SK-N-SH (cell line): ENCODE results near the gene TMEM198. TPM values are rescaled to one million over a fixed set of nuclear protein-coding genes. Genes with fewer than 3 reads are reported as not detected.

Experiments
- CTCF ChIA-PET: fragments of 300-600, 350-600 bp; formaldehyde crosslinking; extraction: SDS; loops from one replicate; lab custom pipeline; 2021; lab: Yijun Ruan, JAX
- POLR2A ChIA-PET: fragments of 350-600 bp; sonication (Branson Sonifier 250); formaldehyde crosslinking; extraction: SDS; loops from one replicate; lab custom pipeline; 2020; ENCODE audit warnings: antibody characterized with exemption, inconsistent platforms; lab: Yijun Ruan, JAX
- DNase-seq: peaks from one replicate; pipeline ENCODE4 v3.0.0; 2012
- H2AFZ ChIP-seq: fragments of 200-600 bp; sonication (generic); 2 replicates; pipeline ENCODE4 v1.8.1; 2016; ENCODE audit warnings: antibody characterized with exemption, mild to moderate bottlenecking, low read depth
- H3F3A ChIP-seq: fragments of 200-600 bp; sonication (generic); replicated peaks from 2 replicates; pipeline ENCODE3; 2016; ENCODE audit warnings: antibody characterized with exemption, mild to moderate bottlenecking; ENCODE audit not compliant: insufficient read depth
- H3K27ac ChIP-seq, 2 experiments: fragments of 200-500 bp in 1 of 2; fragments of 200-600 bp in 1 of 2; sonication (Bioruptor generic) in 1 of 2; sonication (generic), shearing (Covaris generic) in 1 of 2; 2 replicates each; pipeline versions ENCODE4 v1.5.1 to v1.6.1; 2014 to 2016; ENCODE audit warnings: low read depth in 2 of 2, inconsistent platforms in 1 of 2, low read length in 1 of 2, mild to moderate bottlenecking in 1 of 2, mixed read lengths in 1 of 2
- H3K27me3 ChIP-seq: fragments of 200-600 bp; sonication (generic), shearing (Covaris generic); 2 replicates; pipeline ENCODE4 v1.6.1; 2016; ENCODE audit warnings: mixed run types; ENCODE audit not compliant: insufficient read depth
- H3K36me3 ChIP-seq, 2 experiments: fragments of 200-500 bp in 1 of 2; fragments of 200-600 bp in 1 of 2; sonication (Bioruptor generic) in 1 of 2; sonication (generic) in 1 of 2; replicated peaks in 1 of 2; 2 replicates each; pipeline versions ENCODE3 to v1.5.1; 2014 to 2016; ENCODE audit warnings: low read length in 1 of 2, mild to moderate bottlenecking in 1 of 2; ENCODE audit not compliant: insufficient read depth in 2 of 2, control insufficient read depth in 1 of 2
- H3K4me1 ChIP-seq, 2 experiments: fragments of 200-500 bp in 1 of 2; fragments of 200-600 bp in 1 of 2; sonication (Bioruptor generic) in 1 of 2; sonication (generic), shearing (Covaris generic) in 1 of 2; 2 replicates each; pipeline versions ENCODE4 v1.5.1 to v1.6.1; 2014 to 2016; ENCODE audit warnings: low read depth in 1 of 2, low read length in 1 of 2, mixed run types in 1 of 2; ENCODE audit not compliant: insufficient read depth in 2 of 2, control insufficient read depth in 1 of 2
- H3K4me2 ChIP-seq: fragments of 200-600 bp; sonication (generic), shearing (Covaris generic); 2 replicates; pipeline ENCODE4 v1.6.1; 2017; ENCODE audit warnings: mixed run types
- H3K4me3 ChIP-seq, 2 experiments: fragments of 200-500 bp in 1 of 2; fragments of 200-600 bp in 1 of 2; sonication (Bioruptor generic) in 1 of 2; sonication (generic), shearing (Covaris generic) in 1 of 2; 2 replicates each; pipeline versions ENCODE4 v1.5.1 to v1.8.1; 2014 to 2016; ENCODE audit warnings: low read depth in 2 of 2, inconsistent platforms in 1 of 2, low read length in 1 of 2, mild to moderate bottlenecking in 1 of 2, mixed read lengths in 1 of 2, moderate library complexity in 1 of 2
- H3K79me2 ChIP-seq: fragments of 200-600 bp; sonication (generic); 2 replicates; pipeline ENCODE4 v1.8.1; 2017; ENCODE audit warnings: mild to moderate bottlenecking; ENCODE audit not compliant: insufficient read depth
- H3K9ac ChIP-seq: fragments of 200-600 bp; sonication (generic); 2 replicates; pipeline ENCODE4 v1.6.1; 2017; ENCODE audit warnings: mixed run types
- H3K9me2 ChIP-seq: fragments of 200-600 bp; sonication (generic); 2 replicates; pipeline ENCODE4 v1.6.1; 2017; ENCODE audit warnings: mixed run types
- H3K9me3 ChIP-seq: fragments of 200-600 bp; sonication (generic); 2 replicates; pipeline ENCODE4 v1.6.1; 2017; ENCODE audit warnings: mixed run types, mild to moderate bottlenecking, moderate library complexity
- H4K20me1 ChIP-seq: fragments of 200-600 bp; sonication (generic); 2 replicates; pipeline ENCODE4 v1.6.1; 2017; ENCODE audit warnings: mild to moderate bottlenecking, mixed run types; ENCODE audit not compliant: insufficient read depth
- CHD2 ChIP-seq: fragments of 150-350 bp; IDR thresholded peaks from 2 replicates; pipeline ENCODE4 v1.6.1; 2018; ENCODE audit warnings: low read length; ENCODE audit not compliant: partially characterized antibody
- GATA2 ChIP-seq: sonication (generic); formaldehyde crosslinking; IDR thresholded peaks from 2 replicates; pipeline ENCODE4 v1.5.0; 2020; ENCODE audit warnings: mild to moderate bottlenecking, missing genetic modification reagents
- JUND ChIP-seq: IDR thresholded peaks from 2 replicates; pipeline ENCODE4 v1.4.0; 2012
- MEF2A ChIP-seq: IDR thresholded peaks from 2 replicates; pipeline ENCODE4 v1.4.0; 2012; ENCODE audit warnings: low read depth, borderline replicate concordance
- RXRA ChIP-seq: IDR thresholded peaks from 2 replicates; pipeline ENCODE4 v1.4.0; 2012; ENCODE audit warnings: low read depth, mild to moderate bottlenecking, borderline replicate concordance
- TEAD4 ChIP-seq: IDR thresholded peaks from 2 replicates; pipeline ENCODE4 v1.4.0; 2012; ENCODE audit warnings: mild to moderate bottlenecking, borderline replicate concordance; ENCODE audit not compliant: insufficient read depth
- WGBS: methylation state at CpG from one replicate; pipeline ENCODE4 v1.1.6; 2017; ENCODE audit warnings: low lambda C conversion rate; 5-methylcytosine and 5-hydroxymethylcytosine counted together
- polyA plus RNA-seq, 3 experiments: library from polyadenylated mRNA; depleted of rRNA; stranded (reverse); fragments of >200 nt; gene quantifications; 2 replicates each; pipeline ENCODE4 v1.2.3, GENCODE V29; 2012
- TF ChIP-seq, protein P1 (sequence below): IDR thresholded peaks from 2 replicates; pipeline ENCODE4 v1.6.1; 2012; ENCODE audit warnings: mild to moderate bottlenecking, low read depth, low read length, moderate library complexity
- TF ChIP-seq, protein P2 (sequence below): IDR thresholded peaks from 2 replicates; pipeline ENCODE4 v1.4.0; 2012; ENCODE audit warnings: low read depth, borderline replicate concordance
- TF ChIP-seq, protein P3 (sequence below): fragments of 150-350 bp; IDR thresholded peaks from 2 replicates; pipeline ENCODE4 v1.6.1; 2017; ENCODE audit warnings: antibody characterized with exemption, low read length, low read depth, borderline replicate concordance

TMEM198 gene
- polyA plus RNA-seq, 1 of the 3 experiments (the other 2 are of a cell fraction): 4.7 TPM

DNA sequence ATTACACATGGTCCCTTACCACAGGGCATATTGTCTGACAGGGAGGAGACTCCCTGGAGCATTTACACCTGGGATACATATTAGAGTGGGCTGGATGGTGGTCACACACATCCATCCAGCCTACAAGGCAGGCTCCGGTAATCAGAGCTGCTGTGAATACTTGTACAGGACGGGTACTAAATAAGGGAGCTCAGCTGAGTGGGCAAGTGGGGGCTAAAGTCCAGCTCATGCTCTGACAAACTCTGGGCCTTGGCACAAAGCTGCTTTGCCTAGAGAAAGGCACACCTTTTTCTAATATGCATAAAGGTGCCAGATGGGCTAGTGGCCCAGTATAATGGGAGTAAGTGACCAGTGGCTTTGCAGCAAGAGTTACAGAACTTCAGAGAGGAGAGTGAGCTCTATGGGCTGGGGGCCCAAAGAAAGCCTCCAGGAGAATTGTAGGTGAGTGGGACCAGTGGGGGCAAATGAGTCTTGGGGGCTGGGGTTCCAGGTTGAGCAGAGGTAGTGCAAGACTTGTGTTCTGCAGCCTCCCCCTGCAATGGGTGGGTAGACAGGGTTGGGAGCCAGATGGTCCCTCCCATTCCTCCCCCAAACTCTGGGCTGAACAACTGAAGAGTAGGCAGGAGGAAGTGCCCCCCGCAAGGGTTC, 1.6 kb downstream of the TMEM198 start:
- Histone ChIP-seq H3K4me3 (no peak overlapping the region), H3K4me2 (no peak overlapping the region), H2AFZ (no peak overlapping the region), H3F3A (peaks cover 6% of the 10 kb centered on the region), H3K36me3 (peaks cover 9 to 12% of the 10 kb centered on the region in 2 experiments), H3K9me3 (no peaks in the 10 kb centered on the region), H3K9ac (no peak overlapping the region), H4K20me1 (peaks cover 20% of the 10 kb centered on the region), H3K27ac (no peak overlapping the region), H3K4me1 (peaks cover 7 to 32% of the 10 kb centered on the region in 2 experiments; a peak in 2 of 4 replicates), H3K9me2 (no peaks in the 10 kb centered on the region), H3K27me3 (no peaks in the 10 kb centered on the region), H3K79me2 (peaks cover 13% of the 10 kb centered on the region)
- ChIA-PET POLR2A (interaction anchor here (0.9 to 1.4 kb wide), 2 partner anchors 16 to 52 kb away, joined by 3 read pairs; no protein-coding TSS in a partner anchor), CTCF (interaction anchor here (1.1 to 62.1 kb wide), 7 partner anchors 14 to 144 kb away, joined by 3 to 2824 read pairs (median 37); partner anchors contain the start of genes ASIC4, GMPPA and STK11IP)
- DNase-seq: no peak
- 67% methylated on average over 2 of the region's 3 CpGs for WGBS
- TF ChIP-seq RXRA (no peak), TEAD4 (no peak)
- TF ChIP-seq, protein P1, sequence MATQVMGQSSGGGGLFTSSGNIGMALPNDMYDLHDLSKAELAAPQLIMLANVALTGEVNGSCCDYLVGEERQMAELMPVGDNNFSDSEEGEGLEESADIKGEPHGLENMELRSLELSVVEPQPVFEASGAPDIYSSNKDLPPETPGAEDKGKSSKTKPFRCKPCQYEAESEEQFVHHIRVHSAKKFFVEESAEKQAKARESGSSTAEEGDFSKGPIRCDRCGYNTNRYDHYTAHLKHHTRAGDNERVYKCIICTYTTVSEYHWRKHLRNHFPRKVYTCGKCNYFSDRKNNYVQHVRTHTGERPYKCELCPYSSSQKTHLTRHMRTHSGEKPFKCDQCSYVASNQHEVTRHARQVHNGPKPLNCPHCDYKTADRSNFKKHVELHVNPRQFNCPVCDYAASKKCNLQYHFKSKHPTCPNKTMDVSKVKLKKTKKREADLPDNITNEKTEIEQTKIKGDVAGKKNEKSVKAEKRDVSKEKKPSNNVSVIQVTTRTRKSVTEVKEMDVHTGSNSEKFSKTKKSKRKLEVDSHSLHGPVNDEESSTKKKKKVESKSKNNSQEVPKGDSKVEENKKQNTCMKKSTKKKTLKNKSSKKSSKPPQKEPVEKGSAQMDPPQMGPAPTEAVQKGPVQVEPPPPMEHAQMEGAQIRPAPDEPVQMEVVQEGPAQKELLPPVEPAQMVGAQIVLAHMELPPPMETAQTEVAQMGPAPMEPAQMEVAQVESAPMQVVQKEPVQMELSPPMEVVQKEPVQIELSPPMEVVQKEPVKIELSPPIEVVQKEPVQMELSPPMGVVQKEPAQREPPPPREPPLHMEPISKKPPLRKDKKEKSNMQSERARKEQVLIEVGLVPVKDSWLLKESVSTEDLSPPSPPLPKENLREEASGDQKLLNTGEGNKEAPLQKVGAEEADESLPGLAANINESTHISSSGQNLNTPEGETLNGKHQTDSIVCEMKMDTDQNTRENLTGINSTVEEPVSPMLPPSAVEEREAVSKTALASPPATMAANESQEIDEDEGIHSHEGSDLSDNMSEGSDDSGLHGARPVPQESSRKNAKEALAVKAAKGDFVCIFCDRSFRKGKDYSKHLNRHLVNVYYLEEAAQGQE: no peak
- TF ChIP-seq, protein P2, sequence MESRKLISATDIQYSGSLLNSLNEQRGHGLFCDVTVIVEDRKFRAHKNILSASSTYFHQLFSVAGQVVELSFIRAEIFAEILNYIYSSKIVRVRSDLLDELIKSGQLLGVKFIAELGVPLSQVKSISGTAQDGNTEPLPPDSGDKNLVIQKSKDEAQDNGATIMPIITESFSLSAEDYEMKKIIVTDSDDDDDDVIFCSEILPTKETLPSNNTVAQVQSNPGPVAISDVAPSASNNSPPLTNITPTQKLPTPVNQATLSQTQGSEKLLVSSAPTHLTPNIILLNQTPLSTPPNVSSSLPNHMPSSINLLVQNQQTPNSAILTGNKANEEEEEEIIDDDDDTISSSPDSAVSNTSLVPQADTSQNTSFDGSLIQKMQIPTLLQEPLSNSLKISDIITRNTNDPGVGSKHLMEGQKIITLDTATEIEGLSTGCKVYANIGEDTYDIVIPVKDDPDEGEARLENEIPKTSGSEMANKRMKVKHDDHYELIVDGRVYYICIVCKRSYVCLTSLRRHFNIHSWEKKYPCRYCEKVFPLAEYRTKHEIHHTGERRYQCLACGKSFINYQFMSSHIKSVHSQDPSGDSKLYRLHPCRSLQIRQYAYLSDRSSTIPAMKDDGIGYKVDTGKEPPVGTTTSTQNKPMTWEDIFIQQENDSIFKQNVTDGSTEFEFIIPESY: no peak

DNA sequence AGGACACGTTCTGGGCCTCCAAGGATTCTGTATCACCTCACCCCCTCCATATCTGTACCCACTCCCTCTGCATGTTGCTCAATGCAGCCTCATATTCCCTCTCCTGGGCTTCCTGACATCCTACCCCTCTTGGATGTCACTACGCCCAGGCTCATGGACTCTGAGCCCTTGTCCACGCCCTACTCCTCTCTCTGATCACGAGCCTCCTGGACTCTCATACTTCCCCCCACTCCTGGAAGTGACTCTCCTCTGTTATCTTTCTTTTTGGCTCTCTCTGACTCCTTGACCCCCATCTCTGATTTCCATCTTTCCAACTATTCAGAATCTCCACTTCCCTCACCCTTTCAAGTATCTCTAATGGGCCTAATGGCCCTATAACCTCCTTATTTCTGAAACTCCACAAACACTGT, 2.1 kb downstream of the TMEM198 start:
- TF ChIP-seq, protein P3, sequence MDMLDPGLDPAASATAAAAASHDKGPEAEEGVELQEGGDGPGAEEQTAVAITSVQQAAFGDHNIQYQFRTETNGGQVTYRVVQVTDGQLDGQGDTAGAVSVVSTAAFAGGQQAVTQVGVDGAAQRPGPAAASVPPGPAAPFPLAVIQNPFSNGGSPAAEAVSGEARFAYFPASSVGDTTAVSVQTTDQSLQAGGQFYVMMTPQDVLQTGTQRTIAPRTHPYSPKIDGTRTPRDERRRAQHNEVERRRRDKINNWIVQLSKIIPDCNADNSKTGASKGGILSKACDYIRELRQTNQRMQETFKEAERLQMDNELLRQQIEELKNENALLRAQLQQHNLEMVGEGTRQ: no peak
- TF ChIP-seq CHD2 (no peak), JUND (no peak), GATA2 (CRISPR knock-in tag) (no peak), MEF2A (no peak)
- Histone ChIP-seq H3K27ac (no peak overlapping the region), H3K4me3 (no peak overlapping the region), H3K4me1 (peaks cover 7 to 36% of the 10 kb centered on the region in 2 experiments; a peak in 2 of 4 replicates), H3K9me3 (no peaks in the 10 kb centered on the region), H3K4me2 (no peak overlapping the region), H4K20me1 (peaks cover 15% of the 10 kb centered on the region), H2AFZ (no peak overlapping the region), H3K9ac (no peak overlapping the region), H3K27me3 (no peaks in the 10 kb centered on the region), H3K36me3 (peaks cover 4 to 7% of the 10 kb centered on the region in 2 experiments), H3F3A (peaks cover 6% of the 10 kb centered on the region), H3K79me2 (peaks cover 13% of the 10 kb centered on the region), H3K9me2 (no peaks in the 10 kb centered on the region)
- DNase-seq: no peak
- 54% methylated on average over 4 of the region's 4 CpGs for WGBS
- ChIA-PET POLR2A (interaction anchor here (1.4 kb wide), 1 partner anchor 15 kb away, joined by 3 read pairs; no protein-coding TSS in a partner anchor), CTCF (interaction anchor here (1.1 to 62.1 kb wide), 5 partner anchors 14 to 144 kb away, joined by 6 to 2824 read pairs (median 107); partner anchors contain the start of genes ASIC4, GMPPA and STK11IP)
